PC-3 (cell line): ENCODE measurements around the gene PAPSS2. TPM values are rescaled to one million over a fixed set of nuclear protein-coding genes. Genes with fewer than 3 reads are reported as not detected.
A peak's percentile ranks its signal among the peaks of the same experiment; 100 is the strongest.

ENCODE experiments used
- ATAC-seq: fragments of 200-7000 bp; cut with Tn5 transposase; 2 replicates; pipeline ENCODE4 v1.9.1; 2020; ENCODE audit warnings: mild to moderate bottlenecking, moderate library complexity
- BruUV-seq: library from RNA; stranded (reverse); fragments of 400-500 nt; replicated peaks from 2 replicates; lab custom pipeline; 2021; lab: Mats Ljungman, UMichigan
- CTCF ChIA-PET: fragments of 300-600 bp; sonication (Branson Sonifier 250); formaldehyde crosslinking; loops from one replicate; lab custom pipeline; 2022; ENCODE audit warnings: antibody characterized with exemption; lab: Charles Lee
- POLR2A ChIA-PET: fragments of 300-600 bp; sonication (Branson Sonifier 250); formaldehyde crosslinking; loops from one replicate; lab custom pipeline; 2022; ENCODE audit warnings: antibody characterized with exemption; ENCODE audit not compliant: unreplicated experiment; lab: Charles Lee
- DNase-seq: peaks from one replicate; pipeline ENCODE4 v3.0.0-alpha.2; 2015
- H2AFZ ChIP-seq: fragments of 300-600 bp; sonication (generic); 2 replicates; pipeline ENCODE4 v1.6.0; 2016; ENCODE audit warnings: antibody characterized with exemption, low read length
- H3F3A ChIP-seq: fragments of 300-600 bp; sonication (generic); one replicate; pipeline ENCODE4 v1.6.0; 2017; ENCODE audit warnings: antibody characterized with exemption, low read length, control low read depth, mild to moderate bottlenecking; ENCODE audit not compliant: unreplicated experiment
- H3K27ac ChIP-seq: fragments of 300-600 bp; sonication (generic); 2 replicates; pipeline ENCODE4 v1.5.1; 2016; ENCODE audit warnings: mild to moderate bottlenecking, low read length
- H3K27me3 ChIP-seq: fragments of 300-600 bp; sonication (generic); 2 replicates; pipeline ENCODE4 v1.6.1; 2016; ENCODE audit warnings: low read length, mixed read lengths
- H3K36me3 ChIP-seq: fragments of 300-600 bp; sonication (generic); 2 replicates; pipeline ENCODE4 v1.6.1; 2016; ENCODE audit warnings: low read depth, mixed run types, low read length, mixed read lengths
- H3K4me1 ChIP-seq: fragments of 300-600 bp; sonication (generic); 2 replicates; pipeline ENCODE4 v1.5.1; 2016; ENCODE audit warnings: low read length; ENCODE audit not compliant: insufficient read depth
- H3K4me2 ChIP-seq: fragments of 300-600 bp; sonication (generic); 2 replicates; pipeline ENCODE4 v1.6.0; 2016; ENCODE audit warnings: low read length
- H3K4me3 ChIP-seq: fragments of 300-600 bp; sonication (generic); 2 replicates; pipeline ENCODE4 v1.5.1; 2016; ENCODE audit warnings: mild to moderate bottlenecking, low read length, mixed read lengths
- H3K79me2 ChIP-seq: fragments of 300-600 bp; sonication (generic); 2 replicates; pipeline ENCODE4 v1.6.1; 2017; ENCODE audit warnings: low read length, mixed read lengths
- H3K9ac ChIP-seq: fragments of 300-600 bp; sonication (generic); 2 replicates; pipeline ENCODE4 v1.6.0; 2016; ENCODE audit warnings: mild to moderate bottlenecking, low read length
- H3K9me2 ChIP-seq: fragments of 300-600 bp; sonication (generic); replicated peaks from 2 replicates; pipeline ENCODE4 v1.6.1; 2016; ENCODE audit warnings: mixed run types, low read length, mixed read lengths
- H3K9me3 ChIP-seq: fragments of 300-600 bp; sonication (generic); 2 replicates; pipeline ENCODE4 v1.6.1; 2016; ENCODE audit warnings: low read length, mixed read lengths
- H4K20me1 ChIP-seq: fragments of 300-600 bp; sonication (generic); 2 replicates; pipeline ENCODE4 v1.6.1; 2016; ENCODE audit warnings: low read length, mixed read lengths
- EZH2 ChIP-seq: fragments of 300-600 bp; sonication (generic); IDR thresholded peaks from one replicate; pipeline ENCODE4 v1.6.1; 2017; ENCODE audit warnings: antibody characterized with exemption, mild to moderate bottlenecking, low read length; ENCODE audit not compliant: unreplicated experiment
- EZH2phosphoT487 ChIP-seq: fragments of 300-600 bp; sonication (generic); IDR thresholded peaks from 2 replicates; pipeline ENCODE4 v1.6.1; 2018; ENCODE audit warnings: mild to moderate bottlenecking, antibody characterized with exemption, low read length, borderline replicate concordance
- intact Hi-C: fragments of 100-400 bp; cut with micrococcal nuclease; formaldehyde crosslinking; loops from 2 replicates; pipeline ENCODE4 v1.9.0; 2023
- total RNA-seq: library from RNA; depleted of rRNA; stranded (reverse); fragments of >200 nt; gene quantifications from 2 replicates; pipeline ENCODE4 v1.2.3, GENCODE V29; 2014
- TF ChIP-seq, protein P1 (sequence below): fragments of 300-600 bp; sonication (generic); conservative IDR thresholded peaks from 2 replicates; pipeline ENCODE4 v1.5.1; 2017; ENCODE audit warnings: antibody characterized with exemption, low read depth, mild to moderate bottlenecking, low read length

Gene PAPSS2
- total RNA-seq, 1 experiment from 2014 or later: 16.4 TPM

DNA sequence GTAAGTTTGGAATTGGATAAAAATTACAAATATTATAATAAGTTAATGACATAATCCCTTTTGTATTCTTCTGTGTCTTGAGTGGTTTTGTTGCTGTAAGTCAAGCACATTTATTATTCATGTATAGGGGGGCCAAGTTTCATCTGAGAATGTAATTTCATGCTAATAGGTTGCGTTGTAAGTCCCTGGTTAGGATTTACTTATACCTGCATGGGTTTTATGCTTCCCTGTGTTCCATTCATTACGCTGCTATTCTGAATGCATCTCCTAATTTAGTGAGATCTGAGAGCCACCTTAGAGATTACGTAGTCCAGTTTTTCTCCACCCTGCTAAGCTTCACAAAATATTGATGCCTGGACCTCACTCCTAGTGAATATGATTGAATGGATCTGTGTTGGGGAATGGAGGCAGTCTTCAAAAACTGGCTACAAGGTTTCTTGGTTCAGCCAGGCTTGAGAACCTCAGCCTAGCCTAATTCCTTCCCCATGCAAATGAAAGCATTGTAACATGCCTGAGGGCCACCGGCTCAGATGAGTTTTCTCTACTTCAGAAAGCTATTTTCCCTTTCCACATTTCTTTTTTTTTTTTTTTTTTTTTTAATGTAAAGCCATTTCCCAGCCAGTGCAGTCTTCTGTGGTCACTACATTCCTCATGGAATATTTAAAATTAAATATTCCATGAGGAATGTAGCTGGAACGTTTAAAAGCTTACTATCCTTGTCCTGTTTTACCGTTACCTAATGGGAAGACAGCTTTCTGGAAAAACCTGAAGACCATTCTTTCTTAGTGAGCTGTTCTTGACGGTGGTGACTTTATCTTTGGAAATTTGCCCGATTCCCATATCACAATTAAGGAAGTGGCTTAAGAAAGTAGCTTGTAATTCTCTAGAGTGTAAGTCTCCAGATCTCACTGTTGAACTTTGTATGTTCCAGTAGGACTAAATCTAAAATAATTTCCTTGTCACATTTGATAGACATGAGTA, 16.0 kb downstream of the PAPSS2 start:
- Histone ChIP-seq H3K4me1 (peaks cover 18% of the 10 kb centered on the region), H3K27ac (peak overlapping the region; percentile 43), H3K9me2 (no peaks in the 10 kb centered on the region), H3K4me2 (peak overlapping the region; percentile 41), H3K79me2 (no peaks in the 10 kb centered on the region), H4K20me1 (no peaks in the 10 kb centered on the region), H2AFZ (no peak overlapping the region), H3K4me3 (no peak overlapping the region), H3K9me3 (no peaks in the 10 kb centered on the region), H3K9ac (no peak overlapping the region), H3K27me3 (no peaks in the 10 kb centered on the region), H3F3A (peaks cover 3% of the 10 kb centered on the region), H3K36me3 (no peaks in the 10 kb centered on the region)
- ATAC-seq (peak; percentile 62), DNase-seq (peak; percentile 82)
- no TSS peak for BruUV-seq
- TF ChIP-seq EZH2phosphoT487: no peak
- TF ChIP-seq, protein P1, sequence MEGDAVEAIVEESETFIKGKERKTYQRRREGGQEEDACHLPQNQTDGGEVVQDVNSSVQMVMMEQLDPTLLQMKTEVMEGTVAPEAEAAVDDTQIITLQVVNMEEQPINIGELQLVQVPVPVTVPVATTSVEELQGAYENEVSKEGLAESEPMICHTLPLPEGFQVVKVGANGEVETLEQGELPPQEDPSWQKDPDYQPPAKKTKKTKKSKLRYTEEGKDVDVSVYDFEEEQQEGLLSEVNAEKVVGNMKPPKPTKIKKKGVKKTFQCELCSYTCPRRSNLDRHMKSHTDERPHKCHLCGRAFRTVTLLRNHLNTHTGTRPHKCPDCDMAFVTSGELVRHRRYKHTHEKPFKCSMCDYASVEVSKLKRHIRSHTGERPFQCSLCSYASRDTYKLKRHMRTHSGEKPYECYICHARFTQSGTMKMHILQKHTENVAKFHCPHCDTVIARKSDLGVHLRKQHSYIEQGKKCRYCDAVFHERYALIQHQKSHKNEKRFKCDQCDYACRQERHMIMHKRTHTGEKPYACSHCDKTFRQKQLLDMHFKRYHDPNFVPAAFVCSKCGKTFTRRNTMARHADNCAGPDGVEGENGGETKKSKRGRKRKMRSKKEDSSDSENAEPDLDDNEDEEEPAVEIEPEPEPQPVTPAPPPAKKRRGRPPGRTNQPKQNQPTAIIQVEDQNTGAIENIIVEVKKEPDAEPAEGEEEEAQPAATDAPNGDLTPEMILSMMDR: no peak
- no peak for TF ChIP-seq EZH2
- intact Hi-C loops: loop anchor here (5.0 kb wide), 1 partner anchor 42 kb away; no protein-coding TSS in a partner anchor
- CTCF ChIA-PET: interaction anchor here (0.6 kb wide), 3 partner anchors 8 to 77 kb away, joined by 3 to 4 read pairs (median 4); no protein-coding TSS in a partner anchor
- POLR2A ChIA-PET: no interaction called here

DNA sequence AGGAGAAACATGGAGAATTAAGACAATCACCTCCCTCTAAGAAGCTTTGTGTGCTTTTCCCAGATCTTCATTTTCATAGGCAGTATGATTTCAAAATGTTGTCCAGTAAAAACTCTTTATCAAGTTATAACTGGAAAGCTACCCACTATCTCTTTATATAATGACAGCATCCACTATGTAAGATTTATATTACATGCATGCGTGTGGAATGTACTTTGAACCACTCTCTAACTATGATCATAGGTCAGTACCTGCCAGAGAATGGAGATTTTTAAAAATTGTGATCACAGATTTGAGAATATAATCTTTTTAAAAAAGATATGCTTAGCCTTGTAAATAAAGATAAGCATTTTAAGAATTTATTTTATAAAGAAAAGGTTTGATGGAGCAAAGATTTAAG, 17.9 kb downstream of the PAPSS2 start:
- intact Hi-C loops: loop anchor here (5.0 kb wide), 1 partner anchor 40 kb away; no protein-coding TSS in a partner anchor
- no peaks in the 10 kb centered on the region for H3K36me3 ChIP-seq
- H3K9me3 ChIP-seq: no peaks in the 10 kb centered on the region
- no peaks in the 10 kb centered on the region for H4K20me1 ChIP-seq
- no peaks in the 10 kb centered on the region for H3K9me2 ChIP-seq
- no peaks in the 10 kb centered on the region for H3K27me3 ChIP-seq
- no peak overlapping the region for H2AFZ ChIP-seq
- ATAC-seq (no peak), DNase-seq (no peak)
- H3F3A ChIP-seq: peaks cover 3% of the 10 kb centered on the region
- H3K79me2 ChIP-seq: no peaks in the 10 kb centered on the region
- H3K4me2 ChIP-seq: no peak overlapping the region
- ChIA-PET CTCF (no interaction called here), POLR2A (no interaction called here)
- no peak overlapping the region for H3K9ac ChIP-seq
- TF ChIP-seq EZH2phosphoT487: no peak
- TF ChIP-seq EZH2: no peak
- TF ChIP-seq, protein P1: no peak
- no peak overlapping the region for H3K4me3 ChIP-seq
- no TSS peak for BruUV-seq
- peaks cover 18% of the 10 kb centered on the region for H3K4me1 ChIP-seq
- no peak overlapping the region for H3K27ac ChIP-seq
